Pancreas (tissue), 10 donors: ENCODE results near the gene RAB9A. TPM values are rescaled to one million over a fixed set of nuclear protein-coding genes. Genes with fewer than 3 reads are reported as not detected.

Source experiments
- ATAC-seq, 4 donors: fragments of 200-7000 bp; cut with Tn5 transposase; one replicate each; pipeline versions ENCODE4 v1.8.0 to v1.9.1; 2020; ENCODE audit warnings: mild to moderate bottlenecking in 4 of 4, moderate library complexity in 4 of 4
- DNase-seq, 6 donors: peaks; one replicate each; pipeline ENCODE4 v3.0.0-alpha.2; 2020
- FAIRE-seq: peaks from 2 replicates; lab custom pipeline; 2012; peaks lifted over from hg19 to GRCh38; lab: Jason Lieb, UNC
- H3K27ac ChIP-seq, 4 donors: fragments of 200-600 bp; sonication (generic); 1 replicate in 3 of 4; 2 replicates in 1 of 4; pipeline versions ENCODE4 v1.5.0 to v1.8.0; 2020
- H3K27me3 ChIP-seq, 4 donors: fragments of 200-600 bp; one replicate each; pipeline ENCODE4 v1.8.0; 2021
- H3K36me3 ChIP-seq, 3 donors: fragments of 200-600 bp; sonication (generic) in 1 of 3; one replicate each; pipeline versions ENCODE4 v1.5.0 to v1.8.0; 2020 to 2021
- H3K4me1 ChIP-seq, 3 donors: fragments of 200-600 bp; one replicate each; pipeline ENCODE4 v1.8.0; 2021
- H3K4me3 ChIP-seq, 4 donors: fragments of 200-600 bp; sonication (generic) in 2 of 4; one replicate each; pipeline versions ENCODE4 v1.5.0 to v1.8.0; 2020 to 2021
- H3K9me3 ChIP-seq, 4 donors: fragments of 200-600 bp; one replicate each; pipeline ENCODE4 v1.8.0; 2021
- CTCF ChIP-seq, 4 donors: fragments of 200-600 bp; sonication (generic) in 3 of 4; IDR thresholded peaks; one replicate each; pipeline versions ENCODE4 v1.5.0 to v1.8.0; 2021; ENCODE audit warnings: antibody characterized with exemption in 4 of 4
- WGBS, 2 donors: extraction: QIAGEN DNeasy Blood & Tissue Kit; methylation state at CpG; one replicate each; pipeline ENCODE4 v1.1.7; 2013; 5-methylcytosine and 5-hydroxymethylcytosine counted together
- intact Hi-C, 3 donors: fragments of 100-400 bp; cut with DNase I; formaldehyde crosslinking; loops; one replicate each; pipeline versions ENCODE4 v1.11.1 to v1.14.2; 2022
- polyA plus RNA-seq, 2 donors: library from polyadenylated mRNA; stranded (reverse); fragments of 200-250 nt; gene quantifications; one replicate each; pipeline ENCODE4 v1.2.3, GENCODE V29; 2013
- total RNA-seq, 6 donors: library from RNA; stranded (reverse); fragmentation: NEBNext Ultra II Directional in 4 of 6; extraction: Animal tissue kit (Norgen Biotek cat#: 25700) in 4 of 6; gene quantifications; one replicate each; pipeline versions ENCODE4 v1.2.1 to v1.2.4, GENCODE V29; 2021 to 2023
- donor health status: healthy with polysubstance abuse.
- donor health status: DM: no; HTN: no; CAD: no; lungs with moderate emphysema.
- donor health status: DM: no; HTN: no; CAD: no.
- donor health status: control.
- donor health status: control.
- donor health status: Bipolar disorder and iron deficiency.
- donor health status: DM: yes; HTN: yes; CAD: no.
- donor health status: DM: no; HTN: no; CAD: no.
- donor health status: DM: no; HTN: no; CAD: no.
- donor health status: DM: yes; HTN: yes; CAD: no.

Gene RAB9A
- total and polyA plus RNA-seq, 8 donors: 8.7 to 22.0 (median 16.5) TPM

- TF ChIP-seq CTCF (IDR thresholded peaks at IDR 0.05): no peak
- Histone ChIP-seq H3K27ac (peak overlapping the region in 1 of 4 donors; percentile 2), H3K4me3 (no peak overlapping the region), H3K27me3 (no peaks in the 10 kb centered on the region), H3K4me1 (peaks cover 0 to 43% (median 15%) of the 10 kb centered on the region in 3 donors), H3K9me3 (no peaks in the 10 kb centered on the region), H3K36me3 (no peaks in the 10 kb centered on the region)
- peak; percentile 32 for FAIRE-seq
- no peak for ATAC-seq
- no peak for DNase-seq
- intact Hi-C loops: no loop called here
- 94 to 97% methylated on average over 1 of the region's 1 CpG for WGBS, 2 donors
Observed at GRCh38 chrX:13697976-13698375, 9.0 kb downstream of the RAB9A start.

GRCh38 chrX:13698432-13698831, 9.5 kb downstream of the RAB9A start:
- H3K9me3 ChIP-seq: no peaks in the 10 kb centered on the region
- H3K27ac ChIP-seq: peak overlapping the region in 2 of 4 donors; percentile 2 to 12
- H3K4me1 ChIP-seq: peaks cover 0 to 40% (median 15%) of the 10 kb centered on the region in 3 donors
- 61 to 63% methylated on average over 1 of the region's 1 CpG for WGBS, 2 donors
- no peak overlapping the region for H3K4me3 ChIP-seq
- no peak for TF ChIP-seq CTCF (IDR thresholded peaks at IDR 0.05)
- intact Hi-C loops: no loop called here
- DNase-seq: no peak
- no peaks in the 10 kb centered on the region for H3K27me3 ChIP-seq
- ATAC-seq: no peak
- peak; percentile 85 for FAIRE-seq
- no peaks in the 10 kb centered on the region for H3K36me3 ChIP-seq

GRCh38 chrX:13699183-13699826, 10.4 kb downstream of the RAB9A start:
- peak; percentile 83 for FAIRE-seq
- ATAC-seq: peak; percentile 40 to 62 (median 57)
- no peak for DNase-seq
- WGBS, 2 donors: 46 to 72% methylated on average over 7 of the region's 7 CpGs
- Histone ChIP-seq H3K4me1 (peaks cover 0 to 34% (median 12%) of the 10 kb centered on the region in 3 donors), H3K9me3 (no peaks in the 10 kb centered on the region), H3K27me3 (no peaks in the 10 kb centered on the region), H3K4me3 (no peak overlapping the region), H3K27ac (peak overlapping the region in 2 of 4 donors; percentile 6 to 12), H3K36me3 (no peaks in the 10 kb centered on the region)
- no peak for TF ChIP-seq CTCF (IDR thresholded peaks at IDR 0.05)
- intact Hi-C loops: no loop called here

GRCh38 chrX:13700380-13700779, 11.5 kb downstream of the RAB9A start:
- no peaks in the 10 kb centered on the region for H3K27me3 ChIP-seq
- TF ChIP-seq CTCF (IDR thresholded peaks at IDR 0.05): no peak
- 19 to 46% methylated on average over 4 of the region's 4 CpGs for WGBS, 2 donors
- no peak for ATAC-seq
- H3K4me1 ChIP-seq: peaks cover 0 to 29% (median 8%) of the 10 kb centered on the region in 3 donors
- no peak overlapping the region for H3K27ac ChIP-seq
- H3K36me3 ChIP-seq: no peaks in the 10 kb centered on the region
- H3K4me3 ChIP-seq: no peak overlapping the region
- intact Hi-C loops: no loop called here
- no peak for FAIRE-seq
- no peak for DNase-seq
- H3K9me3 ChIP-seq: no peaks in the 10 kb centered on the region
